Subcutaneous abdominal adipose tissue (tissue), 5 donors: Measurements from ENCODE around the gene CAMK2G.

Experiments
- H3K27ac ChIP-seq: one replicate; pipeline ENCODE4 v1.7.0; 2013; ENCODE audit warnings: low read depth, mild to moderate bottlenecking, inconsistent platforms, low read length, moderate library complexity
- H3K27me3 ChIP-seq, 5 donors: one replicate each; pipeline ENCODE4 v1.7.0; 2013; ENCODE audit warnings: low read length in 5 of 5, inconsistent platforms in 1 of 5; ENCODE audit not compliant: control insufficient read depth in 5 of 5, insufficient read depth in 4 of 5
- H3K36me3 ChIP-seq, 5 donors: one replicate each; pipeline ENCODE4 v1.7.0; 2013; ENCODE audit warnings: low read length in 5 of 5; ENCODE audit not compliant: control insufficient read depth in 5 of 5, insufficient read depth in 5 of 5
- H3K4me1 ChIP-seq, 5 donors: one replicate each; pipeline ENCODE4 v1.7.0; 2013; ENCODE audit warnings: low read length in 5 of 5, mild to moderate bottlenecking in 3 of 5, moderate library complexity in 1 of 5; ENCODE audit not compliant: control insufficient read depth in 5 of 5, insufficient read depth in 5 of 5
- H3K4me3 ChIP-seq, 5 donors: one replicate each; pipeline ENCODE4 v1.7.0; 2013; ENCODE audit warnings: low read length in 5 of 5, low read depth in 1 of 5
- H3K9ac ChIP-seq, 5 donors: one replicate each; pipeline ENCODE4 v1.7.0; 2013; ENCODE audit warnings: low read length in 5 of 5, mild to moderate bottlenecking in 4 of 5, moderate library complexity in 3 of 5
- H3K9me3 ChIP-seq, 5 donors: one replicate each; pipeline ENCODE4 v1.7.0; 2013; ENCODE audit warnings: low read length in 5 of 5; ENCODE audit not compliant: control insufficient read depth in 5 of 5
- donor health status: healthy.
- donor health status: healthy.
- donor health status: healthy.
- donor health status: healthy.
- donor health status: healthy.

The CAMK2G gene

GRCh38 chr10:73865107-73865458, 9.3 kb downstream of the CAMK2G start:
- no peak overlapping the region for H3K27ac ChIP-seq

DNA sequence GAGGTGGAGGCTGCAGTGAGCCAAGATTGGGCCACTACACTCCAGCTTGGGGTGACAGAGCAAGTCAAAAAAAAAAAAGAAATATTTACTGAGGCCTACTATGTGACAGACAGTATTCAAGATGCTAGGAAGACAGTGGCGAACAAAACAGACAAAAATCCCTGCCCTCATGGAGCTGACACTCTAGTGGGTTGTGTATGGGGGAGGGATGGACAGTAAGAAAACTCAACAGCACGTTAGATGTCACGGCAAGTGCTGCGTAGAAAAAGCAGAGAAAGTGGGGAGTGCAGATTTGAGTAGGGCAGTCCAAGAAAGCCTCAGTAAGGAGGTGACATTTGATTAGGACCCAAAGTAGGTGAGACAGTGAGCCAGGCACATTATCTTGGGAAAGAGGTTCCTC, 10.1 kb downstream of the CAMK2G start:
- Histone ChIP-seq H3K36me3 (peaks cover 0 to 47% (median 33%) of the 10 kb centered on the region in 5 donors), H3K27me3 (no peaks in the 10 kb centered on the region), H3K27ac (no peak overlapping the region), H3K9ac (no peak overlapping the region), H3K4me1 (peaks cover 14 to 50% (median 33%) of the 10 kb centered on the region in 5 donors), H3K4me3 (no peak overlapping the region), H3K9me3 (no peaks in the 10 kb centered on the region)

More at GRCh38 chr10:73865107-73865458, 9.3 kb downstream of the CAMK2G start:
- peaks cover 0 to 43% (median 27%) of the 10 kb centered on the region in 5 donors for H3K36me3 ChIP-seq
- no peaks in the 10 kb centered on the region for H3K27me3 ChIP-seq
- H3K9ac ChIP-seq, result peak overlapping the region in 1 of 5 donors; percentile 53
- H3K4me1 ChIP-seq, result peaks cover 14 to 44% (median 33%) of the 10 kb centered on the region in 5 donors
- H3K4me3 ChIP-seq, result peak overlapping the region in 1 of 5 donors; percentile 22
- no peaks in the 10 kb centered on the region for H3K9me3 ChIP-seq

GRCh38 chr10:73863039-73863817, 11.1 kb downstream of the CAMK2G start:
- peak overlapping the region in 1 of 5 donors; percentile 48 for H3K9ac ChIP-seq
- no peak overlapping the region for H3K4me3 ChIP-seq
- H3K36me3 ChIP-seq, result peaks cover 0 to 49% (median 33%) of the 10 kb centered on the region in 5 donors
- no peak overlapping the region for H3K27ac ChIP-seq
- H3K27me3 ChIP-seq, result no peaks in the 10 kb centered on the region
- H3K4me1 ChIP-seq, result peaks cover 13 to 55% (median 35%) of the 10 kb centered on the region in 5 donors
- no peaks in the 10 kb centered on the region for H3K9me3 ChIP-seq

DNA sequence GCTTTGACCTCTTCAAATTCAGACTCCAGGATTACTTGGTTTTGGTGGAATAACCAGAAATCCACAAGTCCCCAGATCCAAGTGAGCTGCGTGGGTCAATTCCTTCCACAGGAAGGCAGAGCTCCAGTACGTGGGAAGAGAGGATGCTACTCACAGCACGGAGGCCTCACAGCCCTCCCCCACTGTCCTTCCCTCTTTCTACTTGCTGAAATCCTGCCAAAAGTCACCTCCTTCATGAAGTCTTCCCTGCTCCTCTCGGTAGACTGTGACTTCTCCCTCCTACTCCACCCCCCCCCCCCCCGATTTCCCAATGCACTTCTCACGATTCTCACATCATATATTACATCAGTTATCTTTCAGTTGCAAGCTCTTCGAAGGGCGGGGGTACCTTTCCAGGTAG, 12.3 kb downstream of the CAMK2G start:
- Histone ChIP-seq H3K9ac (no peak overlapping the region), H3K36me3 (peaks cover 0 to 53% (median 29%) of the 10 kb centered on the region in 5 donors), H3K4me3 (no peak overlapping the region), H3K27ac (no peak overlapping the region), H3K9me3 (no peaks in the 10 kb centered on the region), H3K4me1 (peaks cover 11 to 49% (median 29%) of the 10 kb centered on the region in 5 donors), H3K27me3 (no peaks in the 10 kb centered on the region)

GRCh38 chr10:73859784-73860491, 14.4 kb downstream of the CAMK2G start:
- Histone ChIP-seq H3K36me3 (peaks cover 0 to 61% (median 34%) of the 10 kb centered on the region in 5 donors), H3K9ac (no peak overlapping the region), H3K4me3 (no peak overlapping the region), H3K27ac (no peak overlapping the region), H3K9me3 (no peaks in the 10 kb centered on the region), H3K27me3 (no peaks in the 10 kb centered on the region), H3K4me1 (peaks cover 2 to 28% (median 15%) of the 10 kb centered on the region in 5 donors)

- Histone ChIP-seq H3K9ac (no peak overlapping the region), H3K4me1 (peaks cover 2 to 27% (median 13%) of the 10 kb centered on the region in 5 donors), H3K4me3 (no peak overlapping the region), H3K36me3 (peaks cover 0 to 61% (median 34%) of the 10 kb centered on the region in 5 donors), H3K27ac (no peak overlapping the region), H3K27me3 (no peaks in the 10 kb centered on the region), H3K9me3 (no peaks in the 10 kb centered on the region)
Measured at GRCh38 chr10:73859428-73859783, 14.9 kb downstream of the CAMK2G start.

DNA sequence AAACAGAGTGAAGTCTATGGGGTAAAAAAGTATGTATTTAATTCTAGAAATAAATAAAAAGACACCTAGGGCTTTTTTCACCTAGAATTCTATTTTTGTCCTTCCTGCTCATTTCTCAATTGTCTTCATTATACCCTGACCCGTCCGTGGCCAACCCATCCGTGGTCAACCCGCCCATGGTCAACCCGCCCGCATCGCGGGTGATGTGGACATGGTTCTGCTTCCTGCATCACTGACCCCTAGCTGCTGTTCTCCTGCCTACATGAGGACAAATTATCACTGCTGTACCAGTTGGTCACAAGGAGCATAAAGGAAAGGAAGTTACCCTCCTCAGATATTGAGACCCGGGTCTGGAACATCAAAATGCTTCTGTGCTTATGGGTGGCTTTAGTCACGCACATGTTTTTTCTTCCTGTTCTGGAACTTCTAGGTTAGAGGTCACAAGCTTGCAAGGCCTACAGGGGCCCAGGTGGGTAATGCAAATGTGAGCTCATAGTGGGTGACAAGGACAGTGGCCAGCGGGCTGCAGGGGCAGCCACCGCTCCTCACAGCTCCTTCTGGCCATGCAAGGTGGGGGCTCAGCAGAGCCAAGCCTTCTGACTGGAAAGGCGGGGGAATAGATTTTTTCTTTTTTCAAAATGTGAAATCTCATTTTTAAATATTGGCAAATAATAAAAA, 15.5 kb downstream of the CAMK2G start:
- peak overlapping the region in 1 of 5 donors; percentile 30 for H3K9ac ChIP-seq
- H3K27ac ChIP-seq, result no peak overlapping the region
- peaks cover 2 to 27% (median 13%) of the 10 kb centered on the region in 5 donors for H3K4me1 ChIP-seq
- no peaks in the 10 kb centered on the region for H3K27me3 ChIP-seq
- no peaks in the 10 kb centered on the region for H3K9me3 ChIP-seq
- peaks cover 0 to 64% (median 35%) of the 10 kb centered on the region in 5 donors for H3K36me3 ChIP-seq
- H3K4me3 ChIP-seq, result no peak overlapping the region

GRCh38 chr10:73858013-73858708, 16.2 kb downstream of the CAMK2G start:
- Histone ChIP-seq H3K4me3 (no peak overlapping the region), H3K9ac (no peak overlapping the region), H3K27ac (no peak overlapping the region), H3K27me3 (no peaks in the 10 kb centered on the region), H3K9me3 (no peaks in the 10 kb centered on the region), H3K4me1 (peaks cover 2 to 26% (median 11%) of the 10 kb centered on the region in 5 donors), H3K36me3 (peaks cover 0 to 66% (median 40%) of the 10 kb centered on the region in 5 donors)

DNA sequence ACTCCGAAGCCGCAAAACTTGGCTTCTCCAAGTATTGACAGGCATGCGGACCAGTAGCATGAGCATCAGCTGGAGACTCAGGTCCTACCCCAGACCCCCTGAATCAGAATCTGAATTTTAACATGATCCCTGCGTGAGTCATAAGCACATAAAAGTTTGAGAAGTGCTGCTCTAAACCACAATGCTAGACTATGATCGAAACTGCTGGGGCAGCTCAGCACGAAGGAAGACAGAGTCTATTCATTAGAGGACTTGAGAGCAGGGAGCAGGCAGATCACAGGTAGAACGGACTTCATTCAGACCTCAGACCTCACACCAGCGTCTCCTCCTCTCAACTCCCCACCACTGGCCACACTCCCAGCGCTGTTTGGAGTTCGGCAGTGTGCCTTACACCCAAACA, 16.9 kb downstream of the CAMK2G start:
- Histone ChIP-seq H3K9me3 (no peaks in the 10 kb centered on the region), H3K9ac (no peak overlapping the region), H3K4me3 (no peak overlapping the region), H3K27ac (no peak overlapping the region), H3K36me3 (peaks cover 3 to 66% (median 42%) of the 10 kb centered on the region in 5 donors), H3K27me3 (no peaks in the 10 kb centered on the region), H3K4me1 (peaks cover 2 to 23% (median 9%) of the 10 kb centered on the region in 5 donors)
